T-cell (primary cell): ENCODE results near the gene MPPE1. TPM values are rescaled to one million over a fixed set of nuclear protein-coding genes. Genes with fewer than 3 reads are reported as not detected.

Experiments
- ATAC-seq, 4 experiments: fragments of 200-7000 bp in 3 of 4; fragments of 150-1000 bp in 1 of 4; cut with Tn5 transposase; replicated peaks in 1 of 4; 1 replicate in 3 of 4; 2 replicates in 1 of 4; pipeline ENCODE4 v1.10.0; 2021; ENCODE audit warnings: moderate library complexity in 3 of 4, mild to moderate bottlenecking in 2 of 4, moderate number of reproducible peaks in 1 of 4
- CTCF ChIA-PET, 2 donors: fragments of 300-600 bp; sonication (Branson Sonifier 250); formaldehyde crosslinking; loops; one replicate each; lab custom pipeline; 2022; ENCODE audit warnings: antibody characterized with exemption in 2 of 2; lab: Charles Lee
- POLR2A ChIA-PET, 2 donors: fragments of 300-600 bp; sonication (Branson Sonifier 250); formaldehyde crosslinking; loops; one replicate each; lab custom pipeline; 2022; ENCODE audit warnings: antibody characterized with exemption in 2 of 2; lab: Charles Lee
- DNase-seq, 35 experiments: peaks; one replicate each; pipeline versions ENCODE4 v3.0.0 to v3.0.0-alpha.2; 2013 to 2023
- H3K27ac ChIP-seq: one replicate; pipeline ENCODE4 v1.5.1; 2013; ENCODE audit warnings: low read length
- H3K27me3 ChIP-seq, 2 experiments: replicated peaks in 1 of 2; 1 replicate in 1 of 2; 2 replicates in 1 of 2; pipeline versions ENCODE4 v1.6.1 to v1.7.0; 2013; ENCODE audit warnings: low read length in 1 of 2, mixed read lengths in 1 of 2; ENCODE audit not compliant: control insufficient read depth in 2 of 2, insufficient read depth in 2 of 2; ENCODE audit errors: extremely low read depth in 1 of 2
- H3K36me3 ChIP-seq, 2 donors: 1 replicate in 1 of 2; 2 replicates in 1 of 2; pipeline versions ENCODE4 v1.6.1 to v1.7.0; 2013; ENCODE audit warnings: low read length in 1 of 2; ENCODE audit not compliant: control insufficient read depth in 2 of 2, insufficient read depth in 1 of 2; ENCODE audit errors: extremely low read depth in 1 of 2
- H3K4me1 ChIP-seq, 2 experiments: 1 replicate in 1 of 2; 2 replicates in 1 of 2; pipeline versions ENCODE4 v1.6.1 to v1.7.0; 2013; ENCODE audit warnings: low read length in 2 of 2, mixed read lengths in 1 of 2; ENCODE audit not compliant: insufficient read depth in 2 of 2, control insufficient read depth in 1 of 2; ENCODE audit errors: extremely low read depth in 1 of 2
- H3K4me3 ChIP-seq, 2 donors: 1 replicate in 1 of 2; 2 replicates in 1 of 2; pipeline versions ENCODE4 v1.5.1 to v1.7.0; 2013; ENCODE audit warnings: mild to moderate bottlenecking in 2 of 2, low read length in 1 of 2, moderate library complexity in 1 of 2; ENCODE audit not compliant: control insufficient read depth in 1 of 2; ENCODE audit errors: extremely low read depth in 1 of 2
- H3K9me3 ChIP-seq: 2 replicates; pipeline ENCODE4 v1.7.0; 2013
- H3K27ac Mint-ChIP-seq, 2 donors: one replicate each; pipeline ENCODE4 v1.8.0; 2020 to 2021; ENCODE audit warnings: mild to moderate bottlenecking in 2 of 2, mixed read lengths in 2 of 2
- H3K27me3 Mint-ChIP-seq, 2 donors: one replicate each; pipeline ENCODE4 v1.8.0; 2021 to 2022; ENCODE audit warnings: mixed read lengths in 2 of 2
- H3K36me3 Mint-ChIP-seq: one replicate; pipeline ENCODE4 v1.8.0; 2021; ENCODE audit warnings: mixed read lengths
- H3K4me1 Mint-ChIP-seq, 3 donors: one replicate each; pipeline ENCODE4 v1.8.0; 2020 to 2022; ENCODE audit warnings: mixed read lengths in 3 of 3, mild to moderate bottlenecking in 1 of 3
- H3K4me3 Mint-ChIP-seq, 3 donors: one replicate each; pipeline ENCODE4 v1.8.0; 2020 to 2022; ENCODE audit warnings: mild to moderate bottlenecking in 3 of 3, mixed read lengths in 3 of 3, moderate library complexity in 3 of 3
- H3K9me3 Mint-ChIP-seq, 3 donors: one replicate each; pipeline ENCODE4 v1.8.0; 2020 to 2022; ENCODE audit warnings: mixed read lengths in 3 of 3
- WGBS: methylation state at CpG from one replicate; pipeline ENCODE4 v1.1.5; 2013; ENCODE audit warnings: missing lambda C conversion rate; ENCODE audit not compliant: insufficient coverage; 5-methylcytosine and 5-hydroxymethylcytosine counted together
- total RNA-seq, 35 experiments: library from RNA in 6 of 35; stranded (reverse) in 6 of 35; fragments of 120-200 nt in 1 of 35; gene quantifications; one replicate each; pipeline versions ENCODE4 v1.2.1 to v1.2.4 and lab custom pipeline; 2013 to 2026

Gene MPPE1
- total RNA-seq, 5 donors from 2014 or later (not counting 1 experiment from before 2014, with no cell fraction given), result 56.0 to 90.4 (median 77.2) TPM

DNA sequence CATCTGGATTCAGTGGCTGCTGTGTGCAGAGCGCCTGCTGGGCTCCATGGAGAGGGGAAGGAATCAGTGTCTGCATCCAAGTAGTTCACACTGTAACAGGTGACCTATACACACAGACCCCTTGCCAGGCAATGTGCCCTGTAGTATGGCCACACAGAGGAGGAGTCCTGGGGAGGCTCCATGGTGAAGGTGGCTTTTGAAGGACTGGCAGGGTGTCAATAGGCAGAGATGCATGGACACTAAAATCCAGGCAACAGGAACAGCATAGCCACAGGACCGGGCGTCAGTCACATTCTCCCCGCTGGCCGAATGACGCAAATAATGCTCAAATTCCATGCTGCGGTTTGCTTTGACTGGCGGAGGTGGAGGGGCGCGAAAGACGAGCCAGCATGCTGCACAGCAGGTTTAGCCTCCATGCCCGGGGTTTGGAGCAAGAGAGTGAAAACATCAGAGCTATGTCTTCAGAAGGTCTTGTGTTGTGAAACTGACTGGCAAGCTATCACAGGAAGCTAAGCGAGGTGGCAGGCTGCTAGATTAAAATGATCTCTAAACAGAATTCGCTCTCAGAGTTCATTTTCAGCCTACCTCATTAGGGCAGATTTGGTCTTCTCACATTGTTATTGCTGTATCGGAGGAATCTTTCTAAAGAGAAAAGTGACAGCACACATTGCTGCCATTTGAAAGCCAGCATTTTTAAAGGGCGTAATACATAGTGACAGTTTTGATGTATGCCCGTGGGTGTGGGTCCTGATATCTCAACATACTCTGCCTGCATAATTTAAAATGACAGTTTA, 58.1 kb downstream of the MPPE1 start:
- H3K36me3 Mint-ChIP-seq, result peaks cover 2% of the 10 kb centered on the region
- Histone ChIP-seq H3K4me3 (peak overlapping the region; percentile 68 to 100), H3K27ac (peak overlapping the region; percentile 96), H3K9me3 (no peaks in the 10 kb centered on the region), H3K27me3 (no peaks in the 10 kb centered on the region), H3K36me3 (peaks cover 2 to 4% of the 10 kb centered on the region in 2 donors), H3K4me1 (peaks cover 19 to 22% of the 10 kb centered on the region in 2 experiments)
- ATAC-seq (peak; percentile 24 to 56 (median 40)), DNase-seq (peak; percentile 28 to 82 (median 63))
- H3K27ac Mint-ChIP-seq, result peak overlapping the region; percentile 100
- CTCF ChIA-PET, result no interaction called here
- H3K4me1 Mint-ChIP-seq, result peaks cover 43 to 52% (median 51%) of the 10 kb centered on the region in 3 donors
- H3K9me3 Mint-ChIP-seq, result no peaks in the 10 kb centered on the region
- POLR2A ChIA-PET, result interaction anchor here (0.5 to 1.0 kb wide), 6 partner anchors 130 to 1899 kb away, joined by 3 to 13 read pairs (median 3); partner anchors contain the start of genes AFG3L2 (in 1 of the 2), CEP192 (in 1 of the 2) and IMPA2 (in 1 of the 2)
- no peaks in the 10 kb centered on the region for H3K27me3 Mint-ChIP-seq
- H3K4me3 Mint-ChIP-seq, result peak overlapping the region; percentile 95 to 100 (median 100)
- 1% methylated on average over 12 of the region's 17 CpGs for WGBS

DNA sequence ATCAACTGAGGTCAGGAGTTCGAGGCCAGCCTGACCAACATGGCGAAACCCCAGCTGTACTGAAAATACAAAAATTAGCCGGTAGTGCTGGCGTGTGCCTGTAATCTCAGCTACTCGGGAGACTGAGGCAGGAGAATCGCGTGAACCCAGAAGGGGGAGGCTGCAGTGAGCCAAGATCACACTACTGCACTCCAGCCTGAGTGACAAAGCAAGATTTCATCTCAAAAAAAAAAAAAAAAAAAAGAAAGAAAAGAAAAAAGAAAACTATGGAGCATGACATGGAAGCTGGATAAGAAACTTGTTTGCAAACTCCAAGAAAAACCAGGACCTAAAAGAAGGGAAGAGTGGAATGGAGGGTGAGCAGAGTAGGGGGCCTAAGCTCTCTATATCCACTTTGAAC, 58.8 kb downstream of the MPPE1 start:
- ATAC-seq, result no peak
- Histone ChIP-seq H3K4me1 (peaks cover 19 to 22% of the 10 kb centered on the region in 2 experiments), H3K27me3 (no peaks in the 10 kb centered on the region), H3K9me3 (no peaks in the 10 kb centered on the region), H3K4me3 (no peak overlapping the region), H3K27ac (no peak overlapping the region), H3K36me3 (peaks cover 0 to 1% of the 10 kb centered on the region in 2 donors)
- Mint-ChIP-seq H3K27me3 (no peaks in the 10 kb centered on the region), H3K36me3 (peaks cover 2% of the 10 kb centered on the region), H3K4me3 (peak overlapping the region in 2 of 3 donors; percentile 39 to 95), H3K27ac (peak overlapping the region; percentile 100), H3K9me3 (no peaks in the 10 kb centered on the region), H3K4me1 (peaks cover 35 to 50% (median 46%) of the 10 kb centered on the region in 3 donors)
- ChIA-PET POLR2A (no interaction called here), CTCF (interaction anchor here in 1 of 2 donors (0.5 kb wide), 1 partner anchor 59 kb away, joined by 3 read pairs; no protein-coding TSS in a partner anchor)
- 98% methylated on average over 4 of the region's 7 CpGs for WGBS
- no peak for DNase-seq

DNA sequence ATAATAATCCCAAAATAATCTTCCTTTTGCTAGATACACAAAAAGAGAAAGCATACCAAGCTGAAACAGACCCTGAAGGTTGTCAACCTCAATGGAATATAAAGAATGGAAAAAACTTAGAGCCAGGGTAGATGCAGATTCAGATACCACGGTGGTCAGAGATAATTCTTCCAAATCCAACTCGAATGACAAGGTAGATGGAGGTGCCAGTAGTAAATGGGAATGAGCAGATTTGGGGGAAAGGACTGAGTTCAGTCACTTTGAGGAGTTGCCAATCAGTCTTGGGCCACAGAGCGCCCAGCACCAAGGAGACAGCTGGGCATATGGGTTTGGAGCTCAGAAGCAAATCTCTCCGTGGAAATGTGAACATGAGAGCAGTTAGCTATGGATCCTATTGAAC, 60.3 kb downstream of the MPPE1 start:
- Mint-ChIP-seq H3K9me3 (no peaks in the 10 kb centered on the region), H3K36me3 (peaks cover 2% of the 10 kb centered on the region), H3K4me3 (no peak overlapping the region), H3K27ac (peak overlapping the region; percentile 1 to 70), H3K27me3 (no peaks in the 10 kb centered on the region), H3K4me1 (peaks cover 22 to 39% (median 31%) of the 10 kb centered on the region in 3 donors)
- DNase-seq, result no peak
- Histone ChIP-seq H3K27me3 (no peaks in the 10 kb centered on the region), H3K4me1 (peaks cover 11 to 14% of the 10 kb centered on the region in 2 experiments), H3K4me3 (no peak overlapping the region), H3K36me3 (no peaks in the 10 kb centered on the region), H3K27ac (no peak overlapping the region), H3K9me3 (no peaks in the 10 kb centered on the region)
- ChIA-PET POLR2A (interaction anchor here in 1 of 2 donors (0.6 kb wide), 1 partner anchor 560 kb away, joined by 3 read pairs; no protein-coding TSS in a partner anchor), CTCF (interaction anchor here in 1 of 2 donors (0.6 kb wide), 1 partner anchor 8 kb away, joined by 3 read pairs; no protein-coding TSS in a partner anchor)
- no peak for ATAC-seq
- 84% methylated on average over 3 of the region's 4 CpGs for WGBS

- POLR2A ChIA-PET, result no interaction called here
- Histone ChIP-seq H3K27me3 (no peaks in the 10 kb centered on the region), H3K36me3 (no peaks in the 10 kb centered on the region), H3K4me1 (peaks cover 4 to 8% of the 10 kb centered on the region in 2 experiments), H3K4me3 (no peak overlapping the region), H3K27ac (no peak overlapping the region), H3K9me3 (no peaks in the 10 kb centered on the region)
- Mint-ChIP-seq H3K27ac (no peak overlapping the region), H3K27me3 (no peaks in the 10 kb centered on the region), H3K9me3 (no peaks in the 10 kb centered on the region), H3K4me3 (no peak overlapping the region), H3K36me3 (no peaks in the 10 kb centered on the region), H3K4me1 (peaks cover 14 to 19% (median 17%) of the 10 kb centered on the region in 3 donors)
- WGBS, result 90% methylated on average over 2 of the region's 4 CpGs
- DNase-seq (no peak), ATAC-seq (no peak)
- CTCF ChIA-PET, result interaction anchor here in 1 of 2 donors (0.7 kb wide), 1 partner anchor 17 kb away, joined by 12 read pairs; no protein-coding TSS in a partner anchor
Measured at GRCh38 chr18:11845654-11846053, 62.5 kb downstream of the MPPE1 start.

GRCh38 chr18:11844436-11844835, 63.7 kb downstream of the MPPE1 start:
- H3K9me3 ChIP-seq, result no peaks in the 10 kb centered on the region
- WGBS, result 93% methylated on average over 3 of the region's 6 CpGs
- no peaks in the 10 kb centered on the region for H3K27me3 ChIP-seq
- ATAC-seq (no peak), DNase-seq (no peak)
- H3K27ac ChIP-seq, result no peak overlapping the region
- H3K36me3 ChIP-seq, result no peaks in the 10 kb centered on the region
- Mint-ChIP-seq H3K27ac (no peak overlapping the region), H3K4me3 (no peak overlapping the region), H3K27me3 (no peaks in the 10 kb centered on the region), H3K9me3 (no peaks in the 10 kb centered on the region), H3K36me3 (no peaks in the 10 kb centered on the region), H3K4me1 (peaks cover 3 to 9% (median 5%) of the 10 kb centered on the region in 3 donors)
- H3K4me3 ChIP-seq, result no peak overlapping the region
- POLR2A ChIA-PET, result no interaction called here
- no peaks in the 10 kb centered on the region for H3K4me1 ChIP-seq
- CTCF ChIA-PET, result no interaction called here

DNA sequence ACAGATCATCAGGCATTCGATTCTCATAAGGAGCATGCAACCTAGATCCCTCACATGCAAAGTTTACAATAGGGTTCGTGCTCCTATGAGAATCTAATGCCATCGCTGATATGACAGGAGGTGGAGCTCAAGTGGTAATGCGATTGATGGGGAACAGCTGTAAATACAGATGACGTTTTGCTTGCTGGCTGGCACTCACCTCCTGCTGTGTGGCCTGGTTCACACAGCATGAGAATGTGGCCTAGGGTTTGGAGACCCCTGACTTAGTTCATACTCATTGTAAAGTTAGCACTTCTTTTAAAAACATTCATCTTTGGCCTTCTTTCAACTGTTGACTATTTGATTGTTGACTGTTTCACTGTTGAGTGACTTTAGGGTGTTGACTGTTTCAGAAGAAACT, 65.6 kb downstream of the MPPE1 start:
- ATAC-seq (no peak), DNase-seq (no peak)
- Mint-ChIP-seq H3K27me3 (no peaks in the 10 kb centered on the region), H3K4me3 (no peak overlapping the region), H3K9me3 (no peaks in the 10 kb centered on the region), H3K36me3 (no peaks in the 10 kb centered on the region), H3K27ac (no peak overlapping the region), H3K4me1 (no peaks in the 10 kb centered on the region)
- Histone ChIP-seq H3K27ac (no peak overlapping the region), H3K36me3 (no peaks in the 10 kb centered on the region), H3K4me1 (no peaks in the 10 kb centered on the region), H3K9me3 (no peaks in the 10 kb centered on the region), H3K27me3 (no peaks in the 10 kb centered on the region), H3K4me3 (no peak overlapping the region)
- ChIA-PET POLR2A (no interaction called here), CTCF (interaction anchor here in 1 of 2 donors (0.7 kb wide), 1 partner anchor 119 kb away, joined by 3 read pairs; no protein-coding TSS in a partner anchor)
- 77% methylated on average over 3 of the region's 5 CpGs for WGBS
